C1 segment of cervical spinal cord (tissue), 14 donors: Measurements from ENCODE around the gene RMND5A.

Source experiments
- DNase-seq, 14 donors: peaks; one replicate each; lab custom pipeline; 2025; lab: John Stamatoyannopoulos, UW

Gene RMND5A

GRCh38 chr2:86825693-86826381, 105.7 kb downstream of the RMND5A start:
- DNase-seq, result no peak

- DNase-seq, result no peak
These were observed 106.9 kb downstream of the RMND5A start for GRCh38 chr2:86826951-86827350.
